Ishikawa (cell line): ENCODE results near the gene TLE4.

Experiments used
- CEBPB ChIP-seq: IDR thresholded peaks from 2 replicates; pipeline ENCODE4 v1.6.1; 2012
- CREB1 ChIP-seq: IDR thresholded peaks from 2 replicates; pipeline ENCODE4 v1.6.1; 2012; ENCODE audit warnings: low read depth
- EGR1 ChIP-seq: IDR thresholded peaks from 2 replicates; pipeline ENCODE4 v1.6.1; 2012
- EP300 ChIP-seq: IDR thresholded peaks from 2 replicates; pipeline ENCODE4 v1.6.1; 2012; ENCODE audit warnings: borderline replicate concordance
- FOXM1 ChIP-seq: IDR thresholded peaks from 2 replicates; pipeline ENCODE4 v1.6.1; 2012; ENCODE audit warnings: low read depth, borderline replicate concordance
- MAX ChIP-seq: IDR thresholded peaks from 2 replicates; pipeline ENCODE4 v1.6.1; 2012
- NFIC ChIP-seq: IDR thresholded peaks from 2 replicates; pipeline ENCODE4 v1.6.1; 2012
- RAD21 ChIP-seq: IDR thresholded peaks from 2 replicates; pipeline ENCODE4 v1.6.1; 2012; ENCODE audit warnings: low read depth
- REST ChIP-seq: IDR thresholded peaks from 2 replicates; pipeline ENCODE4 v1.6.1; 2012; ENCODE audit warnings: low read depth, mild to moderate bottlenecking
- TAF1 ChIP-seq: IDR thresholded peaks from 2 replicates; pipeline ENCODE4 v1.6.1; 2012; ENCODE audit warnings: low read depth, mild to moderate bottlenecking
- TCF12 ChIP-seq: IDR thresholded peaks from 2 replicates; pipeline ENCODE4 v1.6.1; 2012; ENCODE audit warnings: low read depth
- TEAD4 ChIP-seq: IDR thresholded peaks from 2 replicates; pipeline ENCODE4 v1.6.1; 2012
- USF1 ChIP-seq: IDR thresholded peaks from 2 replicates; pipeline ENCODE4 v1.6.1; 2012
- YY1 ChIP-seq: IDR thresholded peaks from 2 replicates; pipeline ENCODE4 v1.6.1; 2012; ENCODE audit warnings: low read depth
- ZBTB7A ChIP-seq: IDR thresholded peaks from 2 replicates; pipeline ENCODE4 v1.6.1; 2012; ENCODE audit warnings: low read depth

TLE4 gene

GRCh38 chr9:79535534-79535933 lies 36.2 kb upstream of the TLE4 start:
- TF ChIP-seq REST (no peak), TEAD4 (no peak), RAD21 (no peak), USF1 (no peak), EGR1 (no peak), FOXM1 (no peak), EP300 (no peak), MAX (no peak), YY1 (no peak), NFIC (no peak), CEBPB (no peak), TCF12 (no peak), CREB1 (no peak), TAF1 (no peak), ZBTB7A (no peak)

- TF ChIP-seq CREB1 (no peak), NFIC (no peak), EP300 (no peak), CEBPB (no peak)
Observed at GRCh38 chr9:79537838-79538237, 33.9 kb upstream of the TLE4 start.

- TF ChIP-seq TCF12: no peak
- TF ChIP-seq CREB1: no peak
- TF ChIP-seq RAD21: no peak
- TF ChIP-seq REST: no peak
- no peak for TF ChIP-seq CEBPB
- no peak for TF ChIP-seq EP300
- TF ChIP-seq NFIC: no peak
- no peak for TF ChIP-seq YY1
- TF ChIP-seq ZBTB7A: no peak
- no peak for TF ChIP-seq MAX
Observed at GRCh38 chr9:79542735-79543620, 28.8 kb upstream of the TLE4 start.

- TF ChIP-seq EGR1: no peak
- no peak for TF ChIP-seq YY1
- TF ChIP-seq TEAD4: no peak
- no peak for TF ChIP-seq REST
- no peak for TF ChIP-seq CREB1
- TF ChIP-seq MAX: no peak
- TF ChIP-seq ZBTB7A: no peak
- TF ChIP-seq RAD21: no peak
- TF ChIP-seq NFIC: no peak
- no peak for TF ChIP-seq CEBPB
- TF ChIP-seq TCF12: no peak
- no peak for TF ChIP-seq TAF1
- no peak for TF ChIP-seq USF1
- TF ChIP-seq FOXM1: no peak
Observed at GRCh38 chr9:79551586-79551985, 20.2 kb upstream of the TLE4 start.
